Naive thymus-derived CD4-positive, alpha-beta T cell (primary cell): Measurements from ENCODE around the gene KRT35. TPM values are rescaled to one million over a fixed set of nuclear protein-coding genes. Genes with fewer than 3 reads are reported as not detected.
A peak's percentile ranks its signal among the peaks of the same experiment; 100 is the strongest.

ENCODE experiments used
- ATAC-seq: fragments of 150-1000 bp; cut with Tn5 transposase; 2 replicates; pipeline ENCODE4 v1.10.0; 2021; ENCODE audit warnings: mild to moderate bottlenecking, moderate library complexity
- CTCF ChIA-PET: fragments of 350-600 bp; sonication (Branson Sonifier 250); formaldehyde crosslinking; loops from one replicate; lab custom pipeline; 2021; ENCODE audit warnings: antibody characterized with exemption; lab: Charles Lee
- POLR2A ChIA-PET: fragments of 350-600 bp; sonication (Branson Sonifier 250); formaldehyde crosslinking; loops from one replicate; lab custom pipeline; 2021; ENCODE audit warnings: antibody characterized with exemption, inconsistent platforms; lab: Charles Lee
- DNase-seq, 9 donors: peaks; one replicate each; pipeline versions ENCODE4 v3.0.0 to v3.0.0-alpha.2; 2020 to 2022; ENCODE audit warnings: mixed read lengths in 1 of 9
- H3K27ac ChIP-seq: one replicate; pipeline ENCODE4 v1.7.0; 2013; ENCODE audit warnings: mild to moderate bottlenecking, low read depth, low read length, moderate library complexity
- H3K27me3 ChIP-seq, 2 donors: one replicate each; pipeline ENCODE4 v1.7.0; 2013; ENCODE audit warnings: low read length in 2 of 2, mild to moderate bottlenecking in 2 of 2, moderate library complexity in 2 of 2; ENCODE audit not compliant: control insufficient read depth in 2 of 2, insufficient read depth in 2 of 2
- H3K36me3 ChIP-seq, 3 experiments: 1 replicate in 2 of 3; 2 replicates in 1 of 3; pipeline ENCODE4 v1.7.0; 2013; ENCODE audit warnings: low read length in 3 of 3, mild to moderate bottlenecking in 3 of 3, moderate library complexity in 1 of 3; ENCODE audit not compliant: insufficient read depth in 3 of 3, control insufficient read depth in 2 of 3
- H3K4me1 ChIP-seq, 2 donors: one replicate each; pipeline ENCODE4 v1.7.0; 2013; ENCODE audit warnings: low read length in 2 of 2, mild to moderate bottlenecking in 2 of 2, moderate library complexity in 1 of 2; ENCODE audit not compliant: control insufficient read depth in 2 of 2, insufficient read depth in 2 of 2
- H3K4me3 ChIP-seq: 2 replicates; pipeline ENCODE4 v1.7.0; 2013; ENCODE audit warnings: mild to moderate bottlenecking, low read length
- H3K9me3 ChIP-seq, 3 experiments: 1 replicate in 2 of 3; 2 replicates in 1 of 3; pipeline ENCODE4 v1.7.0; 2013; ENCODE audit warnings: low read length in 3 of 3; ENCODE audit not compliant: control insufficient read depth in 2 of 3
- H3K27ac Mint-ChIP-seq, 9 donors: one replicate each; pipeline ENCODE4 v1.8.0; 2020 to 2022; ENCODE audit warnings: mixed read lengths in 9 of 9, mild to moderate bottlenecking in 8 of 9, moderate library complexity in 5 of 9, inconsistent platforms in 2 of 9
- H3K27me3 Mint-ChIP-seq, 5 donors: one replicate each; pipeline ENCODE4 v1.8.0; 2021 to 2022; ENCODE audit warnings: mixed read lengths in 5 of 5, mild to moderate bottlenecking in 1 of 5
- H3K36me3 Mint-ChIP-seq, 5 donors: one replicate each; pipeline ENCODE4 v1.8.0; 2020 to 2022; ENCODE audit warnings: mixed read lengths in 5 of 5, mild to moderate bottlenecking in 3 of 5, inconsistent platforms in 1 of 5
- H3K4me1 Mint-ChIP-seq, 7 donors: one replicate each; pipeline ENCODE4 v1.8.0; 2020 to 2022; ENCODE audit warnings: mixed read lengths in 7 of 7, mild to moderate bottlenecking in 3 of 7, inconsistent platforms in 1 of 7
- H3K4me3 Mint-ChIP-seq, 10 donors: one replicate each; pipeline ENCODE4 v1.8.0; 2020 to 2022; ENCODE audit warnings: mild to moderate bottlenecking in 10 of 10, mixed read lengths in 10 of 10, moderate library complexity in 6 of 10, inconsistent platforms in 2 of 10
- H3K9me3 Mint-ChIP-seq, 11 donors: one replicate each; pipeline ENCODE4 v1.8.0; 2020 to 2022; ENCODE audit warnings: mixed read lengths in 11 of 11, mild to moderate bottlenecking in 4 of 11, inconsistent platforms in 1 of 11, moderate library complexity in 1 of 11
- intact Hi-C, 2 donors: fragments of 100-400 bp; cut with micrococcal nuclease; formaldehyde crosslinking; loops; one replicate each; pipeline ENCODE4 v1.15.1; 2023
- polyA plus RNA-seq, 2 donors: library from polyadenylated mRNA; unstranded; fragments of 300-500 nt; fragmentation: Illumina TruSeq; gene quantifications; one replicate each; pipeline ENCODE4 v1.2.3, GENCODE V29; 2021
- total RNA-seq, 6 experiments: library from RNA in 5 of 6; stranded (reverse) in 5 of 6; gene quantifications; 1 replicate in 5 of 6; 2 replicates in 1 of 6; pipeline ENCODE4 v1.2.3 and lab custom pipeline; 2021 to 2026

Gene KRT35
- total and polyA plus RNA-seq, 7 experiments from 2014 or later: not detected

GRCh38 chr17:41456204-41456603 is 24.7 kb downstream of the KRT35 start:
- Histone ChIP-seq H3K4me1 (no peaks in the 10 kb centered on the region), H3K27me3 (no peaks in the 10 kb centered on the region), H3K27ac (no peak overlapping the region), H3K4me3 (no peak overlapping the region), H3K36me3 (no peaks in the 10 kb centered on the region), H3K9me3 (no peaks in the 10 kb centered on the region)
- ChIA-PET POLR2A (no interaction called here), CTCF (no interaction called here)
- DNase-seq (no peak), ATAC-seq (no peak)
- Mint-ChIP-seq H3K27ac (no peak overlapping the region), H3K4me3 (no peak overlapping the region), H3K9me3 (peaks cover 0 to 3% (median 0%) of the 10 kb centered on the region in 11 donors), H3K36me3 (no peaks in the 10 kb centered on the region), H3K27me3 (peaks cover 0 to 18% (median 0%) of the 10 kb centered on the region in 5 donors), H3K4me1 (no peaks in the 10 kb centered on the region)
- intact Hi-C loops: no loop called here

- CTCF ChIA-PET: interaction anchor here (1.2 kb wide), 1 partner anchor 13 kb away, joined by 3 read pairs; no protein-coding TSS in a partner anchor
- H3K27me3 Mint-ChIP-seq: peaks cover 0 to 20% (median under 1%) of the 10 kb centered on the region in 5 donors
- Histone ChIP-seq H3K9me3 (no peaks in the 10 kb centered on the region), H3K36me3 (no peaks in the 10 kb centered on the region), H3K4me3 (no peak overlapping the region), H3K27me3 (no peaks in the 10 kb centered on the region), H3K27ac (no peak overlapping the region), H3K4me1 (no peaks in the 10 kb centered on the region)
- DNase-seq (no peak), ATAC-seq (no peak)
- no peak overlapping the region for H3K27ac Mint-ChIP-seq
- H3K9me3 Mint-ChIP-seq: peaks cover 0 to under 1% (median 0%) of the 10 kb centered on the region in 11 donors
- POLR2A ChIA-PET: no interaction called here
- no peak overlapping the region for H3K4me3 Mint-ChIP-seq
- no peaks in the 10 kb centered on the region for H3K4me1 Mint-ChIP-seq
- intact Hi-C loops: no loop called here
- no peaks in the 10 kb centered on the region for H3K36me3 Mint-ChIP-seq
Measured at GRCh38 chr17:41455236-41455635, 25.7 kb downstream of the KRT35 start.

GRCh38 chr17:41453066-41453465 is 27.9 kb downstream of the KRT35 start:
- peaks cover 0 to 2% (median 0%) of the 10 kb centered on the region in 7 donors for H3K4me1 Mint-ChIP-seq
- intact Hi-C loops: no loop called here
- no peak overlapping the region for H3K4me3 Mint-ChIP-seq
- Histone ChIP-seq H3K9me3 (no peaks in the 10 kb centered on the region), H3K27me3 (no peaks in the 10 kb centered on the region), H3K36me3 (no peaks in the 10 kb centered on the region), H3K27ac (no peak overlapping the region), H3K4me1 (no peaks in the 10 kb centered on the region), H3K4me3 (no peak overlapping the region)
- POLR2A ChIA-PET: no interaction called here
- CTCF ChIA-PET: no interaction called here
- peak overlapping the region in 1 of 9 donors; percentile 5 for H3K27ac Mint-ChIP-seq
- H3K36me3 Mint-ChIP-seq: no peaks in the 10 kb centered on the region
- DNase-seq (no peak), ATAC-seq (no peak)
- peaks cover 0 to 17% (median 4%) of the 10 kb centered on the region in 5 donors for H3K27me3 Mint-ChIP-seq
- H3K9me3 Mint-ChIP-seq: peaks cover 0 to 1% (median 0%) of the 10 kb centered on the region in 11 donors

GRCh38 chr17:41452281-41452680 is 28.7 kb downstream of the KRT35 start:
- Mint-ChIP-seq H3K27ac (peak overlapping the region in 1 of 9 donors; percentile 70), H3K27me3 (peaks cover 0 to 15% (median 4%) of the 10 kb centered on the region in 5 donors), H3K36me3 (no peaks in the 10 kb centered on the region), H3K4me1 (peaks cover 0 to 2% (median 0%) of the 10 kb centered on the region in 7 donors), H3K9me3 (peaks cover 0 to 1% (median 0%) of the 10 kb centered on the region in 11 donors), H3K4me3 (no peak overlapping the region)
- no peaks in the 10 kb centered on the region for H3K9me3 ChIP-seq
- H3K4me1 ChIP-seq: no peaks in the 10 kb centered on the region
- ChIA-PET CTCF (no interaction called here), POLR2A (no interaction called here)
- DNase-seq: no peak
- peak; percentile 29 for ATAC-seq
- H3K36me3 ChIP-seq: no peaks in the 10 kb centered on the region
- H3K27me3 ChIP-seq: no peaks in the 10 kb centered on the region
- intact Hi-C loops: no loop called here
- no peak overlapping the region for H3K27ac ChIP-seq
- no peak overlapping the region for H3K4me3 ChIP-seq

- ATAC-seq (no peak), DNase-seq (no peak)
- POLR2A ChIA-PET: no interaction called here
- Histone ChIP-seq H3K27ac (no peak overlapping the region), H3K9me3 (no peaks in the 10 kb centered on the region), H3K27me3 (no peaks in the 10 kb centered on the region), H3K4me1 (no peaks in the 10 kb centered on the region), H3K36me3 (no peaks in the 10 kb centered on the region), H3K4me3 (no peak overlapping the region)
- Mint-ChIP-seq H3K4me3 (no peak overlapping the region), H3K27ac (peak overlapping the region in 1 of 9 donors; percentile 16), H3K9me3 (peaks cover 0 to 1% (median 0%) of the 10 kb centered on the region in 11 donors), H3K4me1 (peaks cover 0 to 2% (median 0%) of the 10 kb centered on the region in 7 donors), H3K27me3 (peaks cover 0 to 17% (median 4%) of the 10 kb centered on the region in 5 donors), H3K36me3 (no peaks in the 10 kb centered on the region)
- intact Hi-C loops: no loop called here
- CTCF ChIA-PET: no interaction called here
Measured at GRCh38 chr17:41451154-41451728, 29.7 kb downstream of the KRT35 start.

- Histone ChIP-seq H3K4me1 (no peaks in the 10 kb centered on the region), H3K9me3 (no peaks in the 10 kb centered on the region), H3K27me3 (no peaks in the 10 kb centered on the region), H3K36me3 (no peaks in the 10 kb centered on the region), H3K27ac (no peak overlapping the region), H3K4me3 (no peak overlapping the region)
- intact Hi-C loops: no loop called here
- Mint-ChIP-seq H3K27ac (no peak overlapping the region), H3K36me3 (no peaks in the 10 kb centered on the region), H3K27me3 (peaks cover 0 to 15% (median 7%) of the 10 kb centered on the region in 5 donors), H3K9me3 (peaks cover 0 to 1% (median 0%) of the 10 kb centered on the region in 11 donors), H3K4me3 (no peak overlapping the region), H3K4me1 (peaks cover 0 to 2% (median 0%) of the 10 kb centered on the region in 7 donors)
- ATAC-seq (no peak), DNase-seq (no peak)
- POLR2A ChIA-PET: no interaction called here
- CTCF ChIA-PET: interaction anchor here (1.3 kb wide), 1 partner anchor 214 kb away, joined by 3 read pairs; no protein-coding TSS in a partner anchor
Measured at GRCh38 chr17:41449008-41449407, 31.9 kb downstream of the KRT35 start.

GRCh38 chr17:41448506-41448905 is 32.4 kb downstream of the KRT35 start:
- H3K27me3 Mint-ChIP-seq: peaks cover 0 to 16% (median 7%) of the 10 kb centered on the region in 5 donors

More at GRCh38 chr17:41448506-41448905, 32.4 kb downstream of the KRT35 start:
- peaks cover 0 to 2% (median 0%) of the 10 kb centered on the region in 7 donors for H3K4me1 Mint-ChIP-seq
- Histone ChIP-seq H3K9me3 (no peaks in the 10 kb centered on the region), H3K4me1 (no peaks in the 10 kb centered on the region), H3K36me3 (no peaks in the 10 kb centered on the region), H3K27me3 (no peaks in the 10 kb centered on the region), H3K4me3 (no peak overlapping the region), H3K27ac (no peak overlapping the region)
- DNase-seq: no peak
- peak overlapping the region in 1 of 9 donors; percentile 29 for H3K27ac Mint-ChIP-seq
- POLR2A ChIA-PET: no interaction called here
- CTCF ChIA-PET: interaction anchor here (1.3 kb wide), 1 partner anchor 215 kb away, joined by 3 read pairs; no protein-coding TSS in a partner anchor
- H3K4me3 Mint-ChIP-seq: no peak overlapping the region
- intact Hi-C loops: no loop called here
- ATAC-seq: no peak
- H3K36me3 Mint-ChIP-seq: no peaks in the 10 kb centered on the region
- H3K9me3 Mint-ChIP-seq: peaks cover 0 to 1% (median 0%) of the 10 kb centered on the region in 11 donors
